ENCODE measurements around the gene PCBP1.

DNA sequence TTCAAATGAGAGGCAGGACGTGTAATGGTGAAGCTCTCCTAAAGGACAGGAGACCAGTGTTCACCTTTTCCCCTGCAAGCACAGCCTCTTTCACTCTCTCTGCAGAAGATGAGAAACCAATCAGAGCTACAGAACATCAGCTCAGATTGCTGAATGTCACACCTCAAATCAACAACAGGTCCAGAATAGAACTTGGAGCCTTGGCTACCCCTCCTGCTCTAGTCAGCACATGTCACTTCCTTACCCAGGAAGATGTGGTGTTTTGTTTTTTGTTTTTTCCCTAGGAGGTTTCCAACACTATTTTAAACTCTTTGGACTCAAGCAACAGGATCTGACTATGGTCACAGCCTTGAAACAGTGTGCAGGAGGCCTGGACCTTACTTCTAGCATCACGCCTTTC lies 41.3 kb upstream of the PCBP1 start:
- TF ChIP-seq POLR2A (IDR thresholded peaks at IDR 0.05) (no peak), CTCF (IDR thresholded peaks at IDR 0.05) (no peak), POLR2AphosphoS5 (IDR thresholded peaks at IDR 0.05) (no peak)

Measured in upper lobe of left lung (tissue), 4 donors.